Measurements from ENCODE around the gene NRL. TPM values are rescaled to one million over a fixed set of nuclear protein-coding genes. Genes with fewer than 3 reads are reported as not detected.
A peak's percentile ranks its signal among the peaks of the same experiment; 100 is the strongest.

The NRL gene
- total RNA-seq, 1 donor from 2014 or later, result 1.2 TPM

GRCh38 chr14:24071144-24071697 is 43.5 kb downstream of the NRL start, which contains the start of gene CPNE6:
CPNE6 (plus strand) TSS chr14:24071562; CDS start chr14:24072937, 1,375 bp downstream.
- no peak for DNase-seq (ENCODE audit: low spot score in 2 of 2)
- no peak for FAIRE-seq

- DNase-seq (ENCODE audit: low spot score in 2 of 2), result no peak
- FAIRE-seq, result no peak
These were observed 44.2 kb downstream of the NRL start for GRCh38 chr14:24070285-24071143.

- DNase-seq (ENCODE audit: low spot score in 2 of 2) (no peak), FAIRE-seq (no peak)
These were observed 45.4 kb downstream of the NRL start for GRCh38 chr14:24069411-24069735.

- DNase-seq (ENCODE audit: low spot score in 2 of 2), result no peak
- FAIRE-seq, result no peak
These were observed 45.9 kb downstream of the NRL start for GRCh38 chr14:24068711-24069410.

GRCh38 chr14:24067133-24068082 is 47.3 kb downstream of the NRL start:
- FAIRE-seq (no peak), DNase-seq (ENCODE audit: low spot score in 2 of 2) (no peak)

- DNase-seq (ENCODE audit: low spot score in 2 of 2) (no peak), FAIRE-seq (no peak)
These were observed 48.1 kb downstream of the NRL start for GRCh38 chr14:24066496-24067132.

- FAIRE-seq, result no peak
These were observed 49.3 kb downstream of the NRL start for GRCh38 chr14:24065408-24065807.

GRCh38 chr14:24064856-24065255 is 49.9 kb downstream of the NRL start:
- DNase-seq (ENCODE audit: low spot score in 2 of 2) (no peak), FAIRE-seq (no peak)

More at GRCh38 chr14:24065408-24065807, 49.3 kb downstream of the NRL start:
- DNase-seq (ENCODE audit: low spot score in 2 of 2), result no peak

- FAIRE-seq (no peak), DNase-seq (ENCODE audit: low spot score in 2 of 2) (no peak)
These were observed 50.5 kb downstream of the NRL start for GRCh38 chr14:24064091-24064795.

GRCh38 chr14:24063263-24063836 is 51.4 kb downstream of the NRL start:
- no peak for FAIRE-seq
- DNase-seq (ENCODE audit: low spot score in 2 of 2), result no peak

- FAIRE-seq (no peak), DNase-seq (ENCODE audit: low spot score in 2 of 2) (no peak)
These were observed 52.4 kb downstream of the NRL start for GRCh38 chr14:24062216-24062980.

GRCh38 chr14:24060984-24061913 is 53.5 kb downstream of the NRL start:
- DNase-seq (ENCODE audit: low spot score in 2 of 2) (no peak), FAIRE-seq (no peak)

GRCh38 chr14:24060443-24060842 is 54.3 kb downstream of the NRL start:
- no peak for FAIRE-seq
- no peak for DNase-seq (ENCODE audit: low spot score in 2 of 2)

- FAIRE-seq, result no peak
- DNase-seq (ENCODE audit: low spot score in 2 of 2), result no peak
These were observed 54.8 kb downstream of the NRL start for GRCh38 chr14:24059841-24060388.

- FAIRE-seq (no peak), DNase-seq (ENCODE audit: low spot score in 2 of 2) (no peak)
These were observed 55.7 kb downstream of the NRL start for GRCh38 chr14:24058951-24059475.

- no peak for FAIRE-seq
These were observed 56.3 kb downstream of the NRL start for GRCh38 chr14:24058260-24058950.

More at GRCh38 chr14:24058260-24058950, 56.3 kb downstream of the NRL start:
- DNase-seq (ENCODE audit: low spot score in 2 of 2), result peak; percentile 82 to 91
